Stimulated activated memory B cell treated with anti-CD40 and anti-IgM and Interleukin-4, amounts not matched to agents 10 μg/mL and 1 μg/mL and 100 μg/mL, for 72 hours (primary cell): ENCODE results near the gene DCTN5.

Experiments used
- ATAC-seq: fragments of 150-1000 bp; cut with Tn5 transposase; 2 replicates; pipeline ENCODE4 v1.10.0; 2021
- H3K27ac Mint-ChIP-seq: one replicate; pipeline ENCODE4 v1.8.0; 2022; ENCODE audit warnings: mild to moderate bottlenecking, mixed read lengths
- H3K27me3 Mint-ChIP-seq: one replicate; pipeline ENCODE4 v1.8.0; 2022; ENCODE audit warnings: mixed read lengths
- H3K36me3 Mint-ChIP-seq: one replicate; pipeline ENCODE4 v1.8.0; 2022; ENCODE audit warnings: mixed read lengths
- H3K4me1 Mint-ChIP-seq: one replicate; pipeline ENCODE4 v1.8.0; 2022; ENCODE audit warnings: mixed read lengths
- H3K4me3 Mint-ChIP-seq: one replicate; pipeline ENCODE4 v1.8.0; 2022; ENCODE audit warnings: mild to moderate bottlenecking, moderate library complexity, mixed read lengths
- H3K9me3 Mint-ChIP-seq: one replicate; pipeline ENCODE4 v1.8.0; 2022; ENCODE audit warnings: mixed read lengths

The DCTN5 gene

GRCh38 chr16:23634461-23635036, 6.7 kb upstream of the DCTN5 start:
- ATAC-seq: no peak
- no peak overlapping the region for H3K27ac Mint-ChIP-seq

GRCh38 chr16:23635958-23636357, 5.3 kb upstream of the DCTN5 start:
- ATAC-seq: no peak
- Mint-ChIP-seq H3K4me1 (peaks cover 28% of the 10 kb centered on the region), H3K36me3 (peaks cover 29% of the 10 kb centered on the region), H3K27ac (no peak overlapping the region), H3K9me3 (no peaks in the 10 kb centered on the region), H3K27me3 (no peaks in the 10 kb centered on the region), H3K4me3 (no peak overlapping the region)

More at GRCh38 chr16:23634461-23635036, 6.7 kb upstream of the DCTN5 start:
- Mint-ChIP-seq H3K9me3 (no peaks in the 10 kb centered on the region), H3K36me3 (peaks cover 41% of the 10 kb centered on the region), H3K27me3 (no peaks in the 10 kb centered on the region), H3K4me1 (peaks cover 19% of the 10 kb centered on the region), H3K4me3 (no peak overlapping the region)

GRCh38 chr16:23640615-23640930, 693 bp upstream of the DCTN5 start:
- H3K9me3 Mint-ChIP-seq: no peaks in the 10 kb centered on the region
- H3K4me1 Mint-ChIP-seq: peaks cover 37% of the 10 kb centered on the region
- peak overlapping the region; percentile 95 for H3K4me3 Mint-ChIP-seq
- ATAC-seq: peak; percentile 29
- H3K36me3 Mint-ChIP-seq: peaks cover 12% of the 10 kb centered on the region
- peak overlapping the region; percentile 97 for H3K27ac Mint-ChIP-seq
- no peaks in the 10 kb centered on the region for H3K27me3 Mint-ChIP-seq

- H3K9me3 Mint-ChIP-seq: no peaks in the 10 kb centered on the region
- no peaks in the 10 kb centered on the region for H3K27me3 Mint-ChIP-seq
- ATAC-seq: no peak
- H3K4me1 Mint-ChIP-seq: peaks cover 47% of the 10 kb centered on the region
- peak overlapping the region; percentile 97 for H3K27ac Mint-ChIP-seq
- H3K36me3 Mint-ChIP-seq: peaks cover 23% of the 10 kb centered on the region
- H3K4me3 Mint-ChIP-seq: peak overlapping the region; percentile 95
Measured at GRCh38 chr16:23642246-23642774, 1.0 kb downstream of the DCTN5 start.

- Mint-ChIP-seq H3K27ac (peak overlapping the region; percentile 81), H3K27me3 (no peaks in the 10 kb centered on the region), H3K4me3 (no peak overlapping the region), H3K4me1 (peaks cover 48% of the 10 kb centered on the region), H3K9me3 (peaks cover 3% of the 10 kb centered on the region), H3K36me3 (peaks cover 51% of the 10 kb centered on the region)
- ATAC-seq: no peak
Measured at GRCh38 chr16:23650674-23651416, 9.6 kb downstream of the DCTN5 start.

- Mint-ChIP-seq H3K4me3 (peak overlapping the region; percentile 11), H3K9me3 (peaks cover 3% of the 10 kb centered on the region), H3K36me3 (peaks cover 46% of the 10 kb centered on the region), H3K27me3 (no peaks in the 10 kb centered on the region), H3K27ac (peak overlapping the region; percentile 81), H3K4me1 (peaks cover 41% of the 10 kb centered on the region)
- peak; percentile 66 for ATAC-seq
Measured at GRCh38 chr16:23651943-23652468, 10.7 kb downstream of the DCTN5 start.

DNA sequence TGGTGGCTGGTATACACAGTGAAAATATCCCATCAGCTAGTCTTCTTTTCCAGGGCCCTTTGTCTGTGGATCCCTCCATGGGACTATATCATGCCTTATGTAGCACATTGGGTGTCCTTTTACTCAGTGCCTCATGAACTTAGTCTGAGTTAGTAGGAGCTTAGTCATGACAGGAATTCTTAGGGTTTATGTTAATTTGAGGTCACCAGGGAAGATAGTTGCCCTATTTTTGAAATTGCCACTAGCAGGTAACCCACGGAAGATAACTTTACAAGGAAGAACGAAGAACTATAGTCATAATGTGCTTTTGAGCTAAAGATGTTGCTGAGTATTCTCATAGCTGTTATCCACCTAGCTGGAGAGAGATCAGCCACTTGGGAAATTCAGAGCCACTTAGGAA, 22.7 kb downstream of the DCTN5 start:
- Mint-ChIP-seq H3K27ac (no peak overlapping the region), H3K4me3 (no peak overlapping the region), H3K27me3 (no peaks in the 10 kb centered on the region), H3K4me1 (peaks cover 1% of the 10 kb centered on the region), H3K36me3 (peaks cover 95% of the 10 kb centered on the region), H3K9me3 (no peaks in the 10 kb centered on the region)
- no peak for ATAC-seq

DNA sequence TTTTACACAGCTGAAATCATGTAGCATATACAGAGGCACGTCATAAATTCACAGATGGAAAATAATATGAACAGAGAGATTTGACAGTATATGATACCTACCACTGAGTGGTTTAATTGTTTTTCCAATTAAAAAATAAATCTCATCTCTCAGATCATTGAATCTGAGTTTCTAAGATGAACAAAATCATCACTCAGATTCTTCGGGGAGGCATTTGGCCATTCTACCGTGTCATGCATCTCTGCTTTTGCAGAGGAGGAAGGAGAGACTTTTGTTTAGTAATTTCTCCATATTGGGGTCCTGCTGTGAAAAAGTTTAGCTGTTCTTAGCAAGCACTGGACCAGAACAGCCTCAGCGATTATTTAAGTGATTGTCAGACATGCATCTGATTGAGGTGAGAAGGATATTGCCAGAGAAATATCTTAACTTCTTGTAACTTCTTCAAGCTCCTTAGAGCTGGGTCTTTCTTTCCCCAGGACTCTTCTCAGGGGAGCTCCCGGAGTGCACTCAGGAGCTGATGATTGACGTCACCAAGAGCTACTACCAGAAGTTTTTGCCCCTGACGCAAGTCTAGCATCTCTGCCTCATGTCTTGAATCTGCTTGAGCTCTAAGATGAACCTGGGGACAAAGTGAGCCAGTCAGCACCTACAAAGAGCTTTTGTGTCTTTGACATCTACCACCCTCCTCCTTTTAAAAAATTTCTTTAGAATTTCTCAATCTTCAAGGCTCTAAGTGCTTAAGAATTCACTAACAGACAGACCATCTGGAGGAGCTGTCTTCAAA, 25.5 kb downstream of the DCTN5 start:
- Mint-ChIP-seq H3K4me3 (no peak overlapping the region), H3K4me1 (peaks cover 22% of the 10 kb centered on the region), H3K9me3 (no peaks in the 10 kb centered on the region), H3K27ac (no peak overlapping the region), H3K27me3 (no peaks in the 10 kb centered on the region), H3K36me3 (peaks cover 90% of the 10 kb centered on the region)
- no peak for ATAC-seq

DNA sequence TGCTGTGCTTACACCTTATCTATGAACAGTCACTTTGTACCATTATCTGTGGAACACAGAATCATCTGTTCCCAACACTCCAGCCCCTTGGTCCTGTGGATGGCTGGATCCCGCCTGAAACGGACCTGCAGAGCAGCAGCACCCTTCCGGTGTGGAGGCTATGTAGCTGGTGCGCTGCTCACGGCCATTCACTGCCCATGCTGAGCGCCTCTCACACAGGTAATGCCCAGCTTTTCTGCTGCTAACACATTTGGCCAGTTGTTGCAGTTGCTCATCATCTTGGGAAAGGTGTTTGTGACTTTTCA, 26.0 kb downstream of the DCTN5 start:
- peaks cover 22% of the 10 kb centered on the region for H3K4me1 Mint-ChIP-seq
- H3K9me3 Mint-ChIP-seq: no peaks in the 10 kb centered on the region
- H3K36me3 Mint-ChIP-seq: peaks cover 86% of the 10 kb centered on the region
- no peak for ATAC-seq
- H3K4me3 Mint-ChIP-seq: no peak overlapping the region
- no peak overlapping the region for H3K27ac Mint-ChIP-seq
- no peaks in the 10 kb centered on the region for H3K27me3 Mint-ChIP-seq

GRCh38 chr16:23668225-23668624, 27.0 kb downstream of the DCTN5 start:
- Mint-ChIP-seq H3K27ac (no peak overlapping the region), H3K36me3 (peaks cover 80% of the 10 kb centered on the region), H3K9me3 (no peaks in the 10 kb centered on the region)

GRCh38 chr16:23668873-23669272, 27.6 kb downstream of the DCTN5 start:
- no peaks in the 10 kb centered on the region for H3K9me3 Mint-ChIP-seq
- no peaks in the 10 kb centered on the region for H3K27me3 Mint-ChIP-seq
- H3K36me3 Mint-ChIP-seq: peaks cover 73% of the 10 kb centered on the region

More at GRCh38 chr16:23668225-23668624, 27.0 kb downstream of the DCTN5 start:
- Mint-ChIP-seq H3K4me3 (no peak overlapping the region), H3K4me1 (peaks cover 22% of the 10 kb centered on the region), H3K27me3 (no peaks in the 10 kb centered on the region)
- no peak for ATAC-seq

DNA sequence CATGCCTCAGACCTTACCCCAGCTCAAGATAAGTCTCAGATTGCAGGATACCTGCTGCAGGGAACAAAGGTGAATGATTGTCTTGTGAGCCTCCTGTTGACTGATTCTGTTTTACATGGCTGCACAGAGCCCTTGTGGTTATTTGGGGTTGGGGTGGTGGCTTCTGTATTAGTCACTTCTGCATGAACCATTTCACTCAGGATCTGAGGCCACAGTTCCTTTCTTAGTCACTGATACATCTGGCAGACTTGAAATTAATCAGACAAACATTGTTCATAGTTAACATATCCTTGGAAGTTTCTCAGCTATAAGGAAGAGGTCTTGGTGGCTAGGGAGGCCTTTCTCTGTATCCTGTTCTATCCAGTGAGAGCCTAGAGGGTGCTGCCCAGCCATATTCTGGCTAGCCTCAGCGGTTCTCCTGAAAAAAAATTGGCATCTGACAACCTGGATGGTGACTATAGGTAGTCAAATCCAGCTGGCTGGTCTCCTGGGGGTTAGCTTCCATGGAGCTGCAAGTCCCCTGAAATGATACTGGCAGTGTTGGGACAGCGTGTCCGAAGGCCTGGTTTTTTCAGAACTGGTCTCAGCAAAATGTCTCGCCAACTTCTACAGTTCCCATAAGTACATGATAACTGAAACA, 29.0 kb downstream of the DCTN5 start:
- Mint-ChIP-seq H3K4me1 (peaks cover 22% of the 10 kb centered on the region), H3K27ac (no peak overlapping the region), H3K36me3 (peaks cover 71% of the 10 kb centered on the region), H3K27me3 (no peaks in the 10 kb centered on the region), H3K4me3 (no peak overlapping the region), H3K9me3 (no peaks in the 10 kb centered on the region)
- peak; percentile 99 for ATAC-seq

More at GRCh38 chr16:23668873-23669272, 27.6 kb downstream of the DCTN5 start:
- no peak for ATAC-seq
- peaks cover 22% of the 10 kb centered on the region for H3K4me1 Mint-ChIP-seq
- H3K27ac Mint-ChIP-seq: no peak overlapping the region
- H3K4me3 Mint-ChIP-seq: no peak overlapping the region

DNA sequence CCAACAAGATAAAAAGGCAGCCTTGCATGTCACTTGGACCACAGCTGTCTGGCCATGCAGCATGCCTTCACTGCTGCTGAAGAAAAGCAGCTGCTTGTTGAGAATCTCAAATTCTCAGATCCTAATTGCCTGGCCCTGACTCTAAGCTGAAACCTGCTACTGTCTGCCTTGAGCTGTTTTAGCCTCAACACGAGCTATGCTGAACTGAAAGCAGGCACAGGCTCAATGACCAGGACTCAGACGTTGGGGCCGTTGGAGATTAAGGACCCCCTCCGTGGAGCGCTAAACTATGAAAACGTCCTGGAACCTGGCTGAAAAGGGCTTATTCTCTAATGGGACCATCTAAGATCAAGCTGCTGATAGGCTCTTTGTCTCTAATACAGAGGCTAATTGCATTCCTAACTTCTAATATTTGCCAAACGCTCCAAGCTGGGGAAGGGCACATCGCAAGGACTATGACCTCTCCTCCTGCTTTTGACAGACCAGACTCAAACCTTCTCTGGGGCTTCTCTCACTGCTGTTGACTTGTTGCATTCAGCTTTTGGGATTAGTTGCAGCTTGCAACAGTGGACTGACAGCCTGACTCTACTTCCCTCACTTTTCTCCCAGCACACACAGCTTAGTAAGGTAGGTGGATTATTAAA, 32.8 kb downstream of the DCTN5 start:
- H3K27me3 Mint-ChIP-seq: peaks cover 5% of the 10 kb centered on the region
- H3K4me1 Mint-ChIP-seq: peaks cover 32% of the 10 kb centered on the region
- peaks cover 33% of the 10 kb centered on the region for H3K36me3 Mint-ChIP-seq
- no peak for ATAC-seq
- H3K4me3 Mint-ChIP-seq: no peak overlapping the region
- no peak overlapping the region for H3K27ac Mint-ChIP-seq
- no peaks in the 10 kb centered on the region for H3K9me3 Mint-ChIP-seq

DNA sequence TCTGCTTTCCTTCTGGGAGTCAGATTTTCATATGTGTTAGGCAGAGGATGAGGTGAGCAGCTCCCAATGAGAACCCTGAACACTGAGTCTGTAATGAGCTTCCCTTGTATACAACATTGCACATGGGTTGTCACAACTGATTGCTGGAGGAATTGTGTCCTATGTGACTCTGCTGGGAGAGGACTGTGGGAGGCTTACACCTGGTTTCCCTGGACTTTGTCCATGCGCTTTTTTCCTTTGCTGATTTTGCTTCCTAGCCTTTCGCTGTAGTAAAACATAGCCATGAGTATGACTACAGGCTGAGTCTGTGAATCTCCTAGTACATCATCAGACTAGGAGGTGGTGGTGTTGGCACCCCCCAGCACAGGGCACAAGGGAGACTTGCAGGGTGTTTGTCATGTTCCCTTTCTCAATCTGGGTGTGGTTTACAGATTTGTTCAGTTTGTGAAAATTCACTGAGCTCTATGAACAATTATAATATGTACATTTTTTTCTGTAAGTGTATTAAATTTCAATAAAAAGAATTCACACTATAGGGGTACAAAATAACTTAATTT, 35.7 kb downstream of the DCTN5 start:
- Mint-ChIP-seq H3K27ac (no peak overlapping the region), H3K27me3 (peaks cover 13% of the 10 kb centered on the region), H3K36me3 (peaks cover 23% of the 10 kb centered on the region), H3K4me3 (no peak overlapping the region), H3K4me1 (peaks cover 21% of the 10 kb centered on the region), H3K9me3 (no peaks in the 10 kb centered on the region)
- no peak for ATAC-seq
